Measurements from ENCODE around the gene CFB. TPM values are rescaled to one million over a fixed set of nuclear protein-coding genes. Genes with fewer than 3 reads are reported as not detected.

CFB gene
- total RNA-seq, 1 experiment from 2014 or later, result 22.6 TPM

DNA sequence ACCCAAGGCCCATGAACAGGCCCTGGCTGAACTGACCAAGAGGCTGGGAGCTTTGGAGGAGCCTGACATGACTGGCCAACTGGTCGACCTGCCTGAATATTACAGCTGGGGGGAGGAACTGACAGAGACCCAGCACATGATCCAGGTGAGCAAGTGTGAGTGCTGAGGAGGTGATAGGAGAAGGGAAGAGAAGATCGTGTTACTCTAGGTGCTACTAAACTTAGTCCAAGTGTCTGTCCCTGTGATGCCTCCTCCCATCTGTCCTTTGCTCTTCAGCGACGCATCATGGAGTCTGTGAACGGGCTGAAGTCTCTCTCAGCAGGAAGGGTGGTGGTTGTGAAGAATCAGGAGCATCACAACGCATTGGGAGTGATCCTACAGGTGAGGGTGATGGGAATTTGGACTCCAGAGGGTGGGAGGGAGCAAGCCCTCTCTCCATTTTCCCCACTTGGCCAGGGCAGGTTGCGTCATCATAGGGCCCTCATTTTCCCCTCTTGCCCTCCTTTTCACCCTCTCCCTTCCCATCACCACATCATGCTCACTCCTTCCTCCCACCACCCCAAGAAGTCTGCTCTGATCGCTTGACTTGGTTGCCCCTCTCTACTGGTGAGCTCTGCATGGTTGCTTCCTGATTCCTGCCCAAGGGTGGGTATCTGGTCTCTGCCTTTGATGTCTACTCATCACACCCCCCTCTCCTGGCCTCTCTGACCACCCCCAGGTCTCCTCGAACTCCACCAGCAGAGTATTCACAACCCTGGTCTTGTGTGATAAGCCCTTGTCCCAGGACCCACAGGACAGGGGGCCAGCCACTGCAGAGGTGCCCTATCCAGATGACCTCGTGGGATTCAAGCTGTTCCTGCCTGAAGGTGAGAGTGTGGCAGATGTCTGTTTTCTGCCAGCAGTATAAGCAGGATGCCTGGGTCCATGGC lies 21.4 kb downstream of the CFB start:
- no peaks in the 10 kb centered on the region for H3K9me3 ChIP-seq (ENCODE audit: insufficient read depth, low read depth)
- H3K9me2 ChIP-seq (ENCODE audit: insufficient read depth), result no peaks in the 10 kb centered on the region
- CTCF ChIA-PET, result interaction anchor here (0.6 kb wide), 1 partner anchor 870 kb away, joined by 13 read pairs; no protein-coding TSS in a partner anchor

DNA sequence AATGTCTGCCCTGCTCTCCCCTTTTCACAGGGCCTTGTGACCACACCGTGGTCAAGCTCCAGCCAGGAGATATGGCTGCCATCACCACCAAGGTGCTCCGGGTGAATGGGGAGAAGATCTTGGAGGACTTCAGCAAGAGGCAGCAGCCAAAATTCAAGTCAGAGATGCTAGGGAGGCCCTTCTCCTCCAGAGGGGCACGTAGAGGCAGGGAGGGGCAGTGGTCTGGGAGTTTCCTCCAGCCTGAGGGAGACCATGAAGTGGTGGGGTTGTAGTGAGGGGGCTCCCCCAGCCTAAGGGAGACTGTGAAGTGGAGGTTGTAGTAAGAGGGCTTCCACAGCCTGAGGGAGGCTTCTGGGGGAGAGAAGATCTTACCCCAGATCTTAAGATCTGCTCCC lies 22.0 kb downstream of the CFB start:
- ChIA-PET CTCF (no interaction called here), POLR2A (ENCODE audit: unreplicated experiment) (no interaction called here)
- intact Hi-C loops (cut with micrococcal nuclease; ENCODE audit: unreplicated experiment), result no loop called here
- H3K9me2 ChIP-seq (ENCODE audit: insufficient read depth), result no peaks in the 10 kb centered on the region
- no peaks in the 10 kb centered on the region for H3K9me3 ChIP-seq (ENCODE audit: insufficient read depth, low read depth)
- TF ChIP-seq EZH2 (IDR thresholded peaks at IDR 0.05; ENCODE audit: low read depth) (no peak), CTCF (conservative IDR thresholded peaks at IDR 0.05) (no peak)
- H3K4me3 ChIP-seq, result no peak overlapping the region
- no peaks in the 10 kb centered on the region for H3K27me3 ChIP-seq (ENCODE audit: insufficient read depth, low read depth)
- H3K79me2 ChIP-seq (ENCODE audit: low read depth), result peaks cover 22% of the 10 kb centered on the region
- peaks cover 6% of the 10 kb centered on the region for H3K4me1 ChIP-seq (replicated peaks; ENCODE audit: insufficient read depth)
- H3F3A ChIP-seq (ENCODE audit: insufficient read depth, low read depth), result peaks cover 10% of the 10 kb centered on the region
- BruUV-seq (replicated peaks), result no TSS peak
- H4K20me1 ChIP-seq (ENCODE audit: insufficient read depth), result no peaks in the 10 kb centered on the region
- no peak overlapping the region for H3K4me2 ChIP-seq
- 0 out of 2 replicates have a peak, but pooled peaks cover 4% of the 10 kb centered on the region for H3K36me3 ChIP-seq (ENCODE audit: low read depth)
- H2AFZ ChIP-seq, result no peak overlapping the region
- no peak overlapping the region for H3K27ac ChIP-seq
- DNase-seq, result no peak

More for the DNA sequence above, 21.4 kb downstream of the CFB start:
- DNase-seq, result no peak
- peaks cover 17% of the 10 kb centered on the region for H3K79me2 ChIP-seq (ENCODE audit: low read depth)
- H3K4me1 ChIP-seq (replicated peaks; ENCODE audit: insufficient read depth), result peaks cover 6% of the 10 kb centered on the region; the same call in 1 of the 2 replicates
- peaks cover 3% of the 10 kb centered on the region for H3F3A ChIP-seq (ENCODE audit: insufficient read depth, low read depth)
- no peaks in the 10 kb centered on the region for H4K20me1 ChIP-seq (ENCODE audit: insufficient read depth)
- TF ChIP-seq CTCF (conservative IDR thresholded peaks at IDR 0.05) (no peak), EZH2 (IDR thresholded peaks at IDR 0.05; ENCODE audit: low read depth) (no peak)
- POLR2A ChIA-PET (ENCODE audit: unreplicated experiment), result interaction anchor here (0.5 kb wide), 1 partner anchor 97 kb away, joined by 6 read pairs; no protein-coding TSS in a partner anchor
- no peaks in the 10 kb centered on the region for H3K27me3 ChIP-seq (ENCODE audit: insufficient read depth, low read depth)
- H3K36me3 ChIP-seq (ENCODE audit: low read depth), result peaks cover 4% of the 10 kb centered on the region; the same call in 1 of the 2 replicates
- no TSS peak for BruUV-seq (replicated peaks)
- H3K4me2 ChIP-seq, result no peak overlapping the region
- H3K27ac ChIP-seq, result no peak overlapping the region
- intact Hi-C loops (cut with micrococcal nuclease; ENCODE audit: unreplicated experiment), result no loop called here
- no peak overlapping the region for H2AFZ ChIP-seq
- no peak overlapping the region for H3K4me3 ChIP-seq

GRCh38 chr6:31968326-31968725 lies 22.4 kb downstream of the CFB start:
- DNase-seq, result no peak
- peaks cover 14% of the 10 kb centered on the region for H3F3A ChIP-seq (ENCODE audit: insufficient read depth, low read depth)
- no peaks in the 10 kb centered on the region for H3K27me3 ChIP-seq (ENCODE audit: insufficient read depth, low read depth)
- H2AFZ ChIP-seq, result no peak overlapping the region
- no peak overlapping the region for H3K4me2 ChIP-seq
- no peak overlapping the region for H3K4me3 ChIP-seq
- intact Hi-C loops (cut with micrococcal nuclease; ENCODE audit: unreplicated experiment), result no loop called here
- no peaks in the 10 kb centered on the region for H3K9me2 ChIP-seq (ENCODE audit: insufficient read depth)
- peaks cover 10% of the 10 kb centered on the region for H3K4me1 ChIP-seq (replicated peaks; ENCODE audit: insufficient read depth)
- no peak overlapping the region for H3K27ac ChIP-seq
- H4K20me1 ChIP-seq (ENCODE audit: insufficient read depth), result no peaks in the 10 kb centered on the region
- CTCF ChIA-PET, result no interaction called here
- TF ChIP-seq CTCF (conservative IDR thresholded peaks at IDR 0.05), result no peak
- no peak for TF ChIP-seq EZH2 (IDR thresholded peaks at IDR 0.05; ENCODE audit: low read depth)
- H3K36me3 ChIP-seq (ENCODE audit: low read depth), result 0 out of 2 replicates have a peak, but pooled peaks cover 4% of the 10 kb centered on the region
- no peaks in the 10 kb centered on the region for H3K9me3 ChIP-seq (ENCODE audit: insufficient read depth, low read depth)
- POLR2A ChIA-PET (ENCODE audit: unreplicated experiment), result interaction anchor here (0.6 kb wide), 1 partner anchor 16 kb away, joined by 3 read pairs; no protein-coding TSS in a partner anchor
- peaks cover 26% of the 10 kb centered on the region for H3K79me2 ChIP-seq (ENCODE audit: low read depth)
- BruUV-seq (replicated peaks), result no TSS peak
